WTC11 (cell line): ENCODE data around the gene ABCC3. TPM values are rescaled to one million over a fixed set of nuclear protein-coding genes. Genes with fewer than 3 reads are reported as not detected.

ENCODE experiments used
- ATAC-seq: fragments of 200-7000 bp; cut with Tn5 transposase; 2 replicates; pipeline ENCODE4 v1.10.0; 2021; ENCODE audit warnings: mild to moderate bottlenecking, moderate library complexity
- CTCF ChIA-PET: fragments of 300-600 bp; sonication (Branson Sonifier 250); formaldehyde crosslinking; loops from one replicate; lab custom pipeline; 2021; ENCODE audit warnings: antibody characterized with exemption; lab: Charles Lee
- POLR2A ChIA-PET: fragments of 350-600 bp; sonication (Branson Sonifier 250); formaldehyde crosslinking; loops from one replicate; lab custom pipeline; 2021; ENCODE audit warnings: antibody characterized with exemption; lab: Charles Lee
- DNase-seq: peaks from one replicate; pipeline ENCODE4 v3.0.0; 2021; ENCODE audit warnings: low spot score
- H3K27ac Mint-ChIP-seq: 2 replicates; pipeline ENCODE4 v1.8.0; 2021; ENCODE audit warnings: mixed read lengths
- H3K27me3 Mint-ChIP-seq: 2 replicates; pipeline ENCODE4 v1.8.0; 2021; ENCODE audit warnings: low read depth, mild to moderate bottlenecking, moderate library complexity, mixed read lengths
- H3K36me3 Mint-ChIP-seq: 2 replicates; pipeline ENCODE4 v1.8.0; 2021; ENCODE audit warnings: mixed read lengths
- H3K4me1 Mint-ChIP-seq: 2 replicates; pipeline ENCODE4 v1.8.0; 2022; ENCODE audit warnings: mixed read lengths
- H3K4me3 Mint-ChIP-seq: 2 replicates; pipeline ENCODE4 v1.8.0; 2021; ENCODE audit warnings: mild to moderate bottlenecking, moderate library complexity, mixed read lengths
- H3K9me3 Mint-ChIP-seq: 2 replicates; pipeline ENCODE4 v1.8.0; 2021; ENCODE audit warnings: mixed read lengths
- CTCF ChIP-seq: fragments of 200-600 bp; IDR thresholded peaks from 2 replicates; pipeline ENCODE4 v1.8.0; 2022; ENCODE audit warnings: antibody characterized with exemption
- HMGXB4 ChIP-seq: sonication (generic); formaldehyde crosslinking; IDR thresholded peaks from 2 replicates; pipeline ENCODE4 v1.8.1; 2023; ENCODE audit warnings: mild to moderate bottlenecking, moderate library complexity, missing genetic modification reagents
- MAX ChIP-seq: sonication (generic); formaldehyde crosslinking; IDR thresholded peaks from 2 replicates; pipeline ENCODE4 v1.8.0; 2022; ENCODE audit warnings: mild to moderate bottlenecking, missing genetic modification reagents
- MLX ChIP-seq: sonication (generic); formaldehyde crosslinking; IDR thresholded peaks from 2 replicates; pipeline ENCODE4 v1.8.1; 2023; ENCODE audit warnings: mild to moderate bottlenecking, missing genetic modification reagents, moderate library complexity
- NR1H2 ChIP-seq: sonication (generic); formaldehyde crosslinking; IDR thresholded peaks from 2 replicates; pipeline ENCODE4 v1.9.0; 2021; ENCODE audit warnings: mild to moderate bottlenecking, moderate library complexity, missing genetic modification reagents
- OVOL2 ChIP-seq: fragments of 250-450 bp; sonication (Bioruptor Pico); IDR thresholded peaks from 2 replicates; pipeline ENCODE4 v1.9.0; 2021; ENCODE audit warnings: mild to moderate bottlenecking, borderline replicate concordance
- TCF7 ChIP-seq: sonication (generic); formaldehyde crosslinking; IDR thresholded peaks from 2 replicates; pipeline ENCODE4 v1.8.0; 2022; ENCODE audit warnings: mild to moderate bottlenecking, low read depth, missing genetic modification reagents, moderate library complexity
- ZNF317 ChIP-seq: sonication (generic); formaldehyde crosslinking; IDR thresholded peaks from 2 replicates; pipeline ENCODE4 v1.8.1; 2023; ENCODE audit warnings: low read depth, mild to moderate bottlenecking, moderate library complexity, missing genetic modification reagents, borderline replicate concordance
- ZNF423 ChIP-seq: fragments of 250-450 bp; sonication (Bioruptor Pico); IDR thresholded peaks from 2 replicates; pipeline ENCODE4 v2.1.2; 2022; ENCODE audit warnings: mild to moderate bottlenecking, moderate library complexity
- total RNA-seq: library from RNA; stranded (reverse); gene quantifications from 3 replicates; pipeline ENCODE4 v1.2.3, GENCODE V29; 2021
- TF ChIP-seq, protein P1 (sequence below): sonication (generic); formaldehyde crosslinking; conservative IDR thresholded peaks from 2 replicates; pipeline ENCODE4 v1.8.1; 2023; ENCODE audit warnings: mild to moderate bottlenecking, low read depth, missing genetic modification reagents, moderate library complexity
- TF ChIP-seq, protein P2 (sequence below): sonication (generic); formaldehyde crosslinking; IDR thresholded peaks from 2 replicates; pipeline ENCODE4 v1.8.1; 2022; ENCODE audit warnings: missing genetic modification reagents, borderline replicate concordance
- TF ChIP-seq, protein P3 (sequence below): sonication (generic); formaldehyde crosslinking; conservative IDR thresholded peaks from 2 replicates; pipeline ENCODE4 v1.8.1; 2022; ENCODE audit warnings: mild to moderate bottlenecking, missing genetic modification reagents
- TF ChIP-seq, protein P4 (sequence below): sonication (generic); formaldehyde crosslinking; IDR thresholded peaks from 2 replicates; pipeline ENCODE4 v1.8.0; 2023; ENCODE audit warnings: missing genetic modification reagents

Gene ABCC3
- total RNA-seq, 1 experiment from 2014 or later: 0.92 TPM

- Mint-ChIP-seq H3K4me1 (0 out of 2 replicates have a peak, but pooled peaks cover 2% of the 10 kb centered on the region), H3K27ac (no peak overlapping the region), H3K9me3 (no peaks in the 10 kb centered on the region), H3K4me3 (peak overlapping the region; percentile 53), H3K36me3 (no peaks in the 10 kb centered on the region), H3K27me3 (peaks cover 61% of the 10 kb centered on the region)
- peak; percentile 43 for ATAC-seq
- peak; percentile 42 for DNase-seq
- CTCF ChIA-PET: interaction anchor here (0.6 to 8.8 kb wide), 4 partner anchors 9 to 85 kb away, joined by 3 to 82 read pairs (median 6); no protein-coding TSS in a partner anchor
- TF ChIP-seq, protein P1, sequence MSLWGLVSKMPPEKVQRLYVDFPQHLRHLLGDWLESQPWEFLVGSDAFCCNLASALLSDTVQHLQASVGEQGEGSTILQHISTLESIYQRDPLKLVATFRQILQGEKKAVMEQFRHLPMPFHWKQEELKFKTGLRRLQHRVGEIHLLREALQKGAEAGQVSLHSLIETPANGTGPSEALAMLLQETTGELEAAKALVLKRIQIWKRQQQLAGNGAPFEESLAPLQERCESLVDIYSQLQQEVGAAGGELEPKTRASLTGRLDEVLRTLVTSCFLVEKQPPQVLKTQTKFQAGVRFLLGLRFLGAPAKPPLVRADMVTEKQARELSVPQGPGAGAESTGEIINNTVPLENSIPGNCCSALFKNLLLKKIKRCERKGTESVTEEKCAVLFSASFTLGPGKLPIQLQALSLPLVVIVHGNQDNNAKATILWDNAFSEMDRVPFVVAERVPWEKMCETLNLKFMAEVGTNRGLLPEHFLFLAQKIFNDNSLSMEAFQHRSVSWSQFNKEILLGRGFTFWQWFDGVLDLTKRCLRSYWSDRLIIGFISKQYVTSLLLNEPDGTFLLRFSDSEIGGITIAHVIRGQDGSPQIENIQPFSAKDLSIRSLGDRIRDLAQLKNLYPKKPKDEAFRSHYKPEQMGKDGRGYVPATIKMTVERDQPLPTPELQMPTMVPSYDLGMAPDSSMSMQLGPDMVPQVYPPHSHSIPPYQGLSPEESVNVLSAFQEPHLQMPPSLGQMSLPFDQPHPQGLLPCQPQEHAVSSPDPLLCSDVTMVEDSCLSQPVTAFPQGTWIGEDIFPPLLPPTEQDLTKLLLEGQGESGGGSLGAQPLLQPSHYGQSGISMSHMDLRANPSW (CRISPR knock-in tag): no peak; the same call in 1 of the 2 replicates
- no peak for TF ChIP-seq NR1H2
- peak; percentile 73 for TF ChIP-seq HMGXB4
- no peak for TF ChIP-seq ZNF423 (CRISPR knock-in tag)
- TF ChIP-seq, protein P2, sequence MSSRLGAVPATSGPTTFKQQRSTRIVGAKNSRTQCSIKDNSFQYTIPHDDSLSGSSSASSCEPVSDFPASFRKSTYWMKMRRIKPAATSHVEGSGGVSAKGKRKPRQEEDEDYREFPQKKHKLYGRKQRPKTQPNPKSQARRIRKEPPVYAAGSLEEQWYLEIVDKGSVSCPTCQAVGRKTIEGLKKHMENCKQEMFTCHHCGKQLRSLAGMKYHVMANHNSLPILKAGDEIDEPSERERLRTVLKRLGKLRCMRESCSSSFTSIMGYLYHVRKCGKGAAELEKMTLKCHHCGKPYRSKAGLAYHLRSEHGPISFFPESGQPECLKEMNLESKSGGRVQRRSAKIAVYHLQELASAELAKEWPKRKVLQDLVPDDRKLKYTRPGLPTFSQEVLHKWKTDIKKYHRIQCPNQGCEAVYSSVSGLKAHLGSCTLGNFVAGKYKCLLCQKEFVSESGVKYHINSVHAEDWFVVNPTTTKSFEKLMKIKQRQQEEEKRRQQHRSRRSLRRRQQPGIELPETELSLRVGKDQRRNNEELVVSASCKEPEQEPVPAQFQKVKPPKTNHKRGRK: no peak
- POLR2A ChIA-PET: no interaction called here
Observed at GRCh38 chr17:50634915-50635731, 442 bp downstream of the ABCC3 start.

GRCh38 chr17:50635732-50635981 lies 976 bp downstream of the ABCC3 start:
- H3K27ac Mint-ChIP-seq: no peak overlapping the region
- H3K27me3 Mint-ChIP-seq: peaks cover 61% of the 10 kb centered on the region
- no peaks in the 10 kb centered on the region for H3K9me3 Mint-ChIP-seq
- TF ChIP-seq, protein P3, sequence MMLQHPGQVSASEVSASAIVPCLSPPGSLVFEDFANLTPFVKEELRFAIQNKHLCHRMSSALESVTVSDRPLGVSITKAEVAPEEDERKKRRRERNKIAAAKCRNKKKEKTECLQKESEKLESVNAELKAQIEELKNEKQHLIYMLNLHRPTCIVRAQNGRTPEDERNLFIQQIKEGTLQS (CRISPR knock-in tag): no peak
- TF ChIP-seq, protein P4, sequence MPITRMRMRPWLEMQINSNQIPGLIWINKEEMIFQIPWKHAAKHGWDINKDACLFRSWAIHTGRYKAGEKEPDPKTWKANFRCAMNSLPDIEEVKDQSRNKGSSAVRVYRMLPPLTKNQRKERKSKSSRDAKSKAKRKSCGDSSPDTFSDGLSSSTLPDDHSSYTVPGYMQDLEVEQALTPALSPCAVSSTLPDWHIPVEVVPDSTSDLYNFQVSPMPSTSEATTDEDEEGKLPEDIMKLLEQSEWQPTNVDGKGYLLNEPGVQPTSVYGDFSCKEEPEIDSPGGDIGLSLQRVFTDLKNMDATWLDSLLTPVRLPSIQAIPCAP (CRISPR knock-in tag): no peak
- no peak for TF ChIP-seq TCF7
- no peak for TF ChIP-seq MAX (CRISPR knock-in tag)
- TF ChIP-seq HMGXB4: no peak
- TF ChIP-seq MLX: no peak
- no peak for TF ChIP-seq OVOL2
- no peak for TF ChIP-seq ZNF317 (CRISPR knock-in tag)
- TF ChIP-seq CTCF: no peak
- TF ChIP-seq, all 79 proteins: peak for 0
- 0 out of 2 replicates have a peak, but pooled peaks cover 2% of the 10 kb centered on the region for H3K4me1 Mint-ChIP-seq
- peak overlapping the region; percentile 31; the same call in 1 of the 2 replicates for H3K4me3 Mint-ChIP-seq
- DNase-seq: no peak
- no peak for ATAC-seq
- no peaks in the 10 kb centered on the region for H3K36me3 Mint-ChIP-seq
- CTCF ChIA-PET: interaction anchor here (0.6 to 8.8 kb wide), 3 partner anchors 9 to 85 kb away, joined by 3 to 82 read pairs (median 5); no protein-coding TSS in a partner anchor
- POLR2A ChIA-PET: interaction anchor here (1.6 kb wide), 1 partner anchor 8 kb away, joined by 3 read pairs; no protein-coding TSS in a partner anchor
